Panc1 (cell line): ENCODE data around the gene GMPR2. TPM values are rescaled to one million over a fixed set of nuclear protein-coding genes. Genes with fewer than 3 reads are reported as not detected.

Experiments
- ATAC-seq: fragments of 200-7000 bp; cut with Tn5 transposase; 2 replicates; pipeline ENCODE4 v1.9.1; 2020; ENCODE audit warnings: mild to moderate bottlenecking, moderate library complexity
- BruUV-seq: library from RNA; stranded (reverse); fragments of 400-500 nt; replicated peaks from 2 replicates; lab custom pipeline; 2021; lab: Mats Ljungman, UMichigan
- CTCF ChIA-PET: fragments of 300-600 bp; sonication (Branson Sonifier 250); formaldehyde crosslinking; loops from one replicate; lab custom pipeline; 2022; ENCODE audit warnings: antibody characterized with exemption; lab: Charles Lee
- POLR2A ChIA-PET: fragments of 300-600 bp; sonication (Branson Sonifier 250); formaldehyde crosslinking; loops from one replicate; lab custom pipeline; 2022; ENCODE audit warnings: antibody characterized with exemption; lab: Charles Lee
- DNase-seq: peaks from one replicate; pipeline ENCODE4 v3.0.0-alpha.2; 2010; ENCODE audit warnings: low read depth, low spot score
- H3K27ac ChIP-seq: 2 replicates; pipeline ENCODE4 v1.5.1; 2011; ENCODE audit warnings: mild to moderate bottlenecking, low read length, inconsistent platforms
- H3K27me3 ChIP-seq: fragments of 200-500 bp; sonication (Bioruptor generic); 2 replicates; pipeline ENCODE4 v1.6.0; 2014; ENCODE audit warnings: low read length, inconsistent platforms; ENCODE audit not compliant: control insufficient read depth, insufficient read depth
- H3K36me3 ChIP-seq: fragments of 200-500 bp; sonication (Bioruptor generic); 2 replicates; pipeline ENCODE4 v1.5.1; 2014; ENCODE audit warnings: inconsistent platforms, mild to moderate bottlenecking, low read length, moderate library complexity; ENCODE audit not compliant: control insufficient read depth, insufficient read depth
- H3K4me1 ChIP-seq: 2 replicates; pipeline ENCODE4 v1.5.1; 2011; ENCODE audit warnings: inconsistent platforms, mild to moderate bottlenecking, low read length, moderate library complexity; ENCODE audit not compliant: control insufficient read depth, insufficient read depth
- H3K4me3 ChIP-seq, 2 experiments: 2 replicates each; pipeline ENCODE4 v1.5.1; 2011 to 2012; ENCODE audit warnings: low read depth in 2 of 2, low read length in 2 of 2, mild to moderate bottlenecking in 2 of 2, inconsistent platforms in 1 of 2, moderate library complexity in 1 of 2
- H3K9me3 ChIP-seq: fragments of 200-500 bp; sonication (Bioruptor generic); 2 replicates; pipeline ENCODE4 v1.5.1; 2014; ENCODE audit warnings: low read depth, mild to moderate bottlenecking, inconsistent platforms, low read length, moderate library complexity; ENCODE audit not compliant: control insufficient read depth, insufficient read depth
- POLR2AphosphoS5 ChIP-seq: IDR thresholded peaks from 2 replicates; pipeline ENCODE4 v1.6.1; 2012; ENCODE audit warnings: mild to moderate bottlenecking, low read depth, low read length, moderate library complexity
- SIN3A ChIP-seq: IDR thresholded peaks from 2 replicates; pipeline ENCODE4 v1.6.1; 2012; ENCODE audit warnings: low read depth, mild to moderate bottlenecking, low read length, moderate library complexity, borderline replicate concordance; ENCODE audit not compliant: insufficient read depth
- TCF7L2 ChIP-seq: IDR thresholded peaks from 2 replicates; pipeline ENCODE4 v1.6.1; 2011; ENCODE audit warnings: mild to moderate bottlenecking, low read depth, low read length, inconsistent platforms
- in situ Hi-C: cut with HindIII; loops from 2 replicates; pipeline ENCODE4 v1.10.0; 2016; ENCODE audit warnings: low sequenced_read_pairs, low pct_unique_long_range_greater_than_20kb
- intact Hi-C: fragments of 100-400 bp; cut with micrococcal nuclease; formaldehyde crosslinking; loops from one replicate; pipeline ENCODE4 v1.10.0; 2022; ENCODE audit not compliant: unreplicated experiment
- total RNA-seq: library from RNA; stranded (reverse); gene quantifications from one replicate; pipeline ENCODE4 v1.2.1, GENCODE V29; 2021; ENCODE audit not compliant: unreplicated experiment
- TF ChIP-seq, protein P1 (sequence below), 2 experiments: IDR thresholded peaks; 2 replicates each; pipeline ENCODE4 v1.6.1; 2011 to 2012; ENCODE audit warnings: low read depth in 2 of 2, control low read depth in 1 of 2, low read length in 1 of 2, mild to moderate bottlenecking in 1 of 2, moderate library complexity in 1 of 2; ENCODE audit not compliant: insufficient read depth in 1 of 2
- TF ChIP-seq, protein P2 (sequence below): fragments of 450-650 bp; IDR thresholded peaks from 2 replicates; pipeline ENCODE4 v1.5.1; 2017; ENCODE audit warnings: mild to moderate bottlenecking

GMPR2 gene
- total RNA-seq, 1 experiment from 2014 or later = 45.9 TPM

DNA sequence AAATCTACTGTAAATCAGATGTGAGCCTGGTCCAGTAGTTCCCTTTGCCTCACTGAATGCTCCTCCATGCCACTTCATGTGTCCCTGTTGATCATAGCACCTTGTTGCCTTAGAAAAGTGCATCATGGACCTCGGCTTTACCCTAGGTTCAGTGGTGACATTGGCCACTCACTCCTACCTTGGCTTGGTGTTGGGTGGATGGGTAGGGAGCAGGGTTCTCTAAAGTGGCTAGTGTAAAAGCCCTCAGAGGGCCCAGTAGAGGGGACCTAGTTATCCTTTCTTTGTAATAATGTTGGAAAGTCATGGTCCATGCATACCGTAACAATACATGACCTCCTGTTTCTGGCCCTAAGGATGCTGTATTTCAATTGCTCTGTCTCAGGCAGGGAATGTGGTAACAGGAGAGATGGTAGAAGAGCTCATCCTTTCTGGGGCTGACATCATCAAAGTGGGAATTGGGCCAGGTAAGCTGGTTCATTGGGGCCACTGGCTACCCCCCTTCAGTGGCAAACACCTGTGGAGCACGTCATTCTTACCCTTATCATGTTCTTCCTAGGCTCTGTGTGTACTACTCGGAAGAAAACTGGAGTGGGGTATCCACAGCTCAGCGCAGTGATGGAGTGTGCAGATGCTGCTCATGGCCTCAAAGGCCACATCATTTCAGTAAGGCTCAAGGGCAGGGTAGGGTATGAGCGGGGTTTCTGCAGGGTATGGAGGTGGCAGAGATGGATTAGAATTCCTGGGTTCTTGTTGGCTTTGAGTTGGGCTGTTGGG, 4.1 kb downstream of the GMPR2 start:
- BruUV-seq = no TSS peak
- peaks cover 26% of the 10 kb centered on the region for H3K4me1 ChIP-seq
- CTCF ChIA-PET = no interaction called here
- in situ Hi-C loops = no loop called here
- H3K27ac ChIP-seq = no peak overlapping the region
- POLR2A ChIA-PET = no interaction called here
- no peak for DNase-seq
- H3K9me3 ChIP-seq = no peaks in the 10 kb centered on the region
- peaks cover 8% of the 10 kb centered on the region for H3K36me3 ChIP-seq
- no peak for ATAC-seq
- TF ChIP-seq, protein P1, sequence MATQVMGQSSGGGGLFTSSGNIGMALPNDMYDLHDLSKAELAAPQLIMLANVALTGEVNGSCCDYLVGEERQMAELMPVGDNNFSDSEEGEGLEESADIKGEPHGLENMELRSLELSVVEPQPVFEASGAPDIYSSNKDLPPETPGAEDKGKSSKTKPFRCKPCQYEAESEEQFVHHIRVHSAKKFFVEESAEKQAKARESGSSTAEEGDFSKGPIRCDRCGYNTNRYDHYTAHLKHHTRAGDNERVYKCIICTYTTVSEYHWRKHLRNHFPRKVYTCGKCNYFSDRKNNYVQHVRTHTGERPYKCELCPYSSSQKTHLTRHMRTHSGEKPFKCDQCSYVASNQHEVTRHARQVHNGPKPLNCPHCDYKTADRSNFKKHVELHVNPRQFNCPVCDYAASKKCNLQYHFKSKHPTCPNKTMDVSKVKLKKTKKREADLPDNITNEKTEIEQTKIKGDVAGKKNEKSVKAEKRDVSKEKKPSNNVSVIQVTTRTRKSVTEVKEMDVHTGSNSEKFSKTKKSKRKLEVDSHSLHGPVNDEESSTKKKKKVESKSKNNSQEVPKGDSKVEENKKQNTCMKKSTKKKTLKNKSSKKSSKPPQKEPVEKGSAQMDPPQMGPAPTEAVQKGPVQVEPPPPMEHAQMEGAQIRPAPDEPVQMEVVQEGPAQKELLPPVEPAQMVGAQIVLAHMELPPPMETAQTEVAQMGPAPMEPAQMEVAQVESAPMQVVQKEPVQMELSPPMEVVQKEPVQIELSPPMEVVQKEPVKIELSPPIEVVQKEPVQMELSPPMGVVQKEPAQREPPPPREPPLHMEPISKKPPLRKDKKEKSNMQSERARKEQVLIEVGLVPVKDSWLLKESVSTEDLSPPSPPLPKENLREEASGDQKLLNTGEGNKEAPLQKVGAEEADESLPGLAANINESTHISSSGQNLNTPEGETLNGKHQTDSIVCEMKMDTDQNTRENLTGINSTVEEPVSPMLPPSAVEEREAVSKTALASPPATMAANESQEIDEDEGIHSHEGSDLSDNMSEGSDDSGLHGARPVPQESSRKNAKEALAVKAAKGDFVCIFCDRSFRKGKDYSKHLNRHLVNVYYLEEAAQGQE (IDR thresholded peaks at IDR 0.05; ENCODE audit: insufficient read depth in 1 of 2, low read depth in 2 of 2, low read length in 1 of 2) = no peak
- TF ChIP-seq TCF7L2 (no peak), SIN3A (no peak), POLR2AphosphoS5 (no peak)
- TF ChIP-seq, protein P2, sequence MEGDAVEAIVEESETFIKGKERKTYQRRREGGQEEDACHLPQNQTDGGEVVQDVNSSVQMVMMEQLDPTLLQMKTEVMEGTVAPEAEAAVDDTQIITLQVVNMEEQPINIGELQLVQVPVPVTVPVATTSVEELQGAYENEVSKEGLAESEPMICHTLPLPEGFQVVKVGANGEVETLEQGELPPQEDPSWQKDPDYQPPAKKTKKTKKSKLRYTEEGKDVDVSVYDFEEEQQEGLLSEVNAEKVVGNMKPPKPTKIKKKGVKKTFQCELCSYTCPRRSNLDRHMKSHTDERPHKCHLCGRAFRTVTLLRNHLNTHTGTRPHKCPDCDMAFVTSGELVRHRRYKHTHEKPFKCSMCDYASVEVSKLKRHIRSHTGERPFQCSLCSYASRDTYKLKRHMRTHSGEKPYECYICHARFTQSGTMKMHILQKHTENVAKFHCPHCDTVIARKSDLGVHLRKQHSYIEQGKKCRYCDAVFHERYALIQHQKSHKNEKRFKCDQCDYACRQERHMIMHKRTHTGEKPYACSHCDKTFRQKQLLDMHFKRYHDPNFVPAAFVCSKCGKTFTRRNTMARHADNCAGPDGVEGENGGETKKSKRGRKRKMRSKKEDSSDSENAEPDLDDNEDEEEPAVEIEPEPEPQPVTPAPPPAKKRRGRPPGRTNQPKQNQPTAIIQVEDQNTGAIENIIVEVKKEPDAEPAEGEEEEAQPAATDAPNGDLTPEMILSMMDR = no peak
- H3K4me3 ChIP-seq = no peak overlapping the region
- intact Hi-C loops = no loop called here
- no peaks in the 10 kb centered on the region for H3K27me3 ChIP-seq

DNA sequence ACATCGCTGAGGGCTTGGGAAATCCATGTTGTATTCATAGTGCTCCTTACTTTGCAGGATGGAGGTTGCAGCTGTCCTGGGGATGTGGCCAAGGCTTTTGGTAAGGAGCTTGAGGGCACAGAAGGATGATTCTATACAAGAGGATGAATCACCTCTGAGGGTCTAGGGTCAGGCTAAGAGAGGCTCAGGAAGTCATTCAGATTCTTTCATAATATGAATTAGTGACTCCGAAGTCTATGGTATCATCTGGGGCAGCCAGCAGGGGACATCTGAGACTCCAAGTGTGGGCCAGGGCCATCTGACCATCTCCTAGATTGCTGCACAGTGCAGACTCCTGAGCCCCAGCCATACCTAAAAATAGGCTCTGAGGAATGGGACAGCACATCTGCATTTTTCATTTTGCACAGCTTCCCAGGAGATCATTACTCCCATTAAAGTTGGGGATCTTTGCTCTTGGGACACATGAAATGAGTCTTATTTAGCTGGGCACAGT, 4.8 kb downstream of the GMPR2 start:
- CTCF ChIA-PET = no interaction called here
- Histone ChIP-seq H3K27ac (no peak overlapping the region), H3K4me1 (peaks cover 26% of the 10 kb centered on the region), H3K4me3 (no peak overlapping the region), H3K36me3 (peaks cover 8% of the 10 kb centered on the region), H3K27me3 (no peaks in the 10 kb centered on the region), H3K9me3 (no peaks in the 10 kb centered on the region)
- intact Hi-C loops (no loop called here), in situ Hi-C loops (no loop called here)
- ATAC-seq = no peak
- POLR2A ChIA-PET = interaction anchor here (0.5 kb wide), 1 partner anchor 194 kb away, joined by 5 read pairs; no protein-coding TSS in a partner anchor
- BruUV-seq = no TSS peak
- DNase-seq = no peak
- TF ChIP-seq, protein P1 (IDR thresholded peaks at IDR 0.05; ENCODE audit: insufficient read depth in 1 of 2, low read depth in 2 of 2, low read length in 1 of 2) = no peak
- TF ChIP-seq, protein P2 = no peak
- TF ChIP-seq TCF7L2 (no peak), SIN3A (no peak), POLR2AphosphoS5 (no peak)
